ENCODE data around the gene ZRANB1.

Gene ZRANB1

GRCh38 chr10:124993736-124994451 is 52.0 kb downstream of the ZRANB1 start:
- DNase-seq (ENCODE audit: low spot score) (no peak), FAIRE-seq (no peak)

- FAIRE-seq: no peak
- no peak for DNase-seq (ENCODE audit: low spot score)
These were observed 52.9 kb downstream of the ZRANB1 start for GRCh38 chr10:124994573-124995473.

GRCh38 chr10:124995605-124996004 is 53.7 kb downstream of the ZRANB1 start:
- FAIRE-seq (no peak), DNase-seq (ENCODE audit: low spot score) (no peak)

GRCh38 chr10:124996127-124996853 is 54.4 kb downstream of the ZRANB1 start:
- DNase-seq (ENCODE audit: low spot score) (no peak), FAIRE-seq (no peak)

- DNase-seq (ENCODE audit: low spot score) (no peak), FAIRE-seq (no peak)
These were observed 54.9 kb downstream of the ZRANB1 start for GRCh38 chr10:124996854-124997215.

DNA sequence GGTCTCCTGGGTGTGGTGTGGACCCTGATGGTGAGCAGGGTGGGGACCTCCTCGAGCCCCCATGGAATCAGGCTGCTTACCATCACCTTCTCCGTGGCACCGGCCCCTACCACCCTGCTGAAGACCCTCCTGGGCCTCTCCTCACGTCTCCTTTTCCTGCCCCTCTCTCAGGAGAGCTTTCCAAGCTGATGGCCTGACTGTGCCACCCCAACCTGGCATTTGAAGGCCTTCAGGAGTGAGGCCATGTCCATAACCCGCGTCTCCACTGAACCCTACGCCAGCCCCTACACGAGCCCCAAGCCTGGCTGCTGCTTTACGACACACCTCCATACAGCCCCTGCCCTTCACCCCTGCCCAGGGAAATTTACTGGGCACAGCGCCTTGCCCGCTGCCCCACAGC is 55.4 kb downstream of the ZRANB1 start:
- no peak for DNase-seq (ENCODE audit: low spot score)

DNA sequence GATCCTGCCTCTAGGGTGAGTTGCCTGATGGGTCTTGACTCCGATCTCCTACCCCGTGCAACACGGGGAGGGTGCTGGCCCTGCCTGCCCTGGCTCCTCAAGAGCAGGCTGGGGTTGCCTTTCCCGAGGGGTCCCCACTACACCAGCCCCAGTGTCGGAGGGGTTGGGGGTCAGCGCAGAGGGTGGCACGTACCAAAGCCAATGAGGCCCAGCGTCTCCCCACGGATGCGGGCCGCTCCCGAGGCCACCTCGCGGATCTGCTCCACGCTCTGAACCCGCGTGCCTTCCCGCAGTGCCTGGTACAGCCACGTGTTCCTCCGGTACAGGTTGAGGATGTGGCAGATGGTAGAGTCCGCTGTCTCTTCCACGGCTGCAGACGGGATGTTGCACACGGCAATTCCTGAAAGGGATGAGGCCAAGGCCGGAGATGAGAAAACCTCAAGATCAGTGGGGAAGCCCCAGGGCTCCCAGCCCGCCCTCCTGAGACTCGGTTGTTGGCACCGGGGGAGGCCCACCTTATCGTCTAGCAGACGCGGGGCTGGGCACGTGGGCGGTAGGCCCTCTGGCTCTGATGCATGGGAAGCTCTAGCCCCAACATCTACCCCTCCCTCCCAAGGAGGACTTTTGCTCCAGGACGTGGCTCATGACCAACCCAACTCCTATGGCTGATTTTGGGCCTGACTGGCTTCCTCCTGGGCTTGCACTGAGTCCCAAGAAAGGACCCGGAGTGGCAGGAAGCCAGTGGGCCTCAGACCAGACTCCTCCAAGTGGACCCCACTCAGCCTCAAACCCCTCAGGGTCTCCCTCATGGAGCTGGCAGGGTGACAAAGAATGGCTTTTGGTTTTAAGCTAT is 56.1 kb downstream of the ZRANB1 start:
- no peak for DNase-seq (ENCODE audit: low spot score)
- no peak for FAIRE-seq

More for the DNA sequence above, 55.4 kb downstream of the ZRANB1 start:
- FAIRE-seq: no peak

DNA sequence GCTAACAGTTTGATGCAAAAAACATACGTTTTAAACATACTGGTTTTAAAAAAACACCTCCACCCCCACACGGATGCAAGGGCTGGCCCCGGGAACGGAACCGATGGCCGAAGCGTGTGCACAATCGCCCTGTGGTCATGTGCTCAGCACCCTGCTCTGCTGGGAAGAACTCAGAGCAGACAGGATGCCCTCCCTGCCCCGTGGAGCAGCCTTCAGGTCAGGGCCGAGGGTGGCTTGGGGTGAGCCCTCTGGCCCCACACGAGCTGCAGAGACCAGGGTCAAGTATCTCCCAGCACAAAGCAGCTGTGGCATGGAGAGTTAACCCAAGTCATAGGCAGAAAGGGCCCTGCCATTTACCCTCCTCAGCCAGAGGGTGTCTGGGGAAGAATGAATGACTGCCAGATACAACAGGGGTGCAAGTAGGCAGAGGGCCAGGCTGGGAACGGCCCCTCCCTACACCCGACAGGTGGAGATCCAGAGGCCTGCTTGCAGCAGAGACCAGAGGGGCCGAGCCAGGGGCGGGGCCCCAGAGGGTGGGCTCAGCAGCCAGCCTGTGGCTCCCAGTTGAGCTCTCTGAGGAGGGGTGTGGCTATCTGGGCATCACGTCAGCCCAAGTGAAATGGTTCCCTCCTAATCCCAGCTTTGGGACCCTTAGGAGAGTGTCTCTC is 56.8 kb downstream of the ZRANB1 start:
- DNase-seq (ENCODE audit: low spot score): no peak
- FAIRE-seq: no peak

DNA sequence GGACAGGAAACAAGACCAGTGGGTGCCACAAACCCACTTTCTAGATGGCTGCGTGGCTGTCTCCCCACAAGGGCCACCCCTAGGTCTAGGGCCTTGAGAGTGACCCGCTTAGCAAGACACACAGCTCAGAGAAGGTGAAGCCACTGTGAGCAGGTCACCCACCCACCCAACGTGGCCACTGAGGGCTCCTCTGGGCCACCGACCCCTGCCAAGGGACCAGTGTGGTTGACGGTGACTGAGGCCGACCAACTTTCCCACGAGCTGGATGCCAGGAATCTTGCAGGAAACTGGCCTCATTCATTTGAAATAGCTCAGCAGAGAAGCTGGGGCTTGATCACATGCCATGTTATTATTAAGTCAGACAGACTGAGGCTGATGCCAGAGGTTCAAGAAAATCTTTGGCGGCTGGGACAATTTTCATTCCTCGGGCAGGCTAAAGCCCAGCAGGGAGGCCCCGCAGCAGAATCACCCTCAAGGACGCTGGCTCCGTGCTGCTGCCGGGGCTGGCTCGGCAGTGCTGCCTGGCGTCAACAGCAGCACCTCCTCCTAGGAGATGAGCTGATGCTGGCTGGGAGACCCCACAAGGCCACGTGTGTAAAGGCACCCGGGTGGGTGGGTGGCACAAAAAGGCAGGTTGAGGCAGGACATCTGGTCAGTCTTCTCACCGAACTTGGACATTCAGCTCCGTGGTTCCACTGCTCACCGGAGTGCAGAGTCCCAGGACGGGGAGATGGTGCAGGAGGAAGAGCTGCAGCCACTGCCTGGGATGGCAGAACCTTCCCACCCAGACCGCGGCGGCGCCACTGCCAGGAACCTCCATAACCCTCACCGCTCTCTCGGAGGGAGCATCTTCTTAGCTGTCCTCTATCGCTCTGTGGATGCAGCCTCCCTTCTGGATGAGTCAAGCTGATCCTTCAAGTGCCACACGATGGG is 57.8 kb downstream of the ZRANB1 start:
- no peak for FAIRE-seq
- DNase-seq (ENCODE audit: low spot score): no peak

DNA sequence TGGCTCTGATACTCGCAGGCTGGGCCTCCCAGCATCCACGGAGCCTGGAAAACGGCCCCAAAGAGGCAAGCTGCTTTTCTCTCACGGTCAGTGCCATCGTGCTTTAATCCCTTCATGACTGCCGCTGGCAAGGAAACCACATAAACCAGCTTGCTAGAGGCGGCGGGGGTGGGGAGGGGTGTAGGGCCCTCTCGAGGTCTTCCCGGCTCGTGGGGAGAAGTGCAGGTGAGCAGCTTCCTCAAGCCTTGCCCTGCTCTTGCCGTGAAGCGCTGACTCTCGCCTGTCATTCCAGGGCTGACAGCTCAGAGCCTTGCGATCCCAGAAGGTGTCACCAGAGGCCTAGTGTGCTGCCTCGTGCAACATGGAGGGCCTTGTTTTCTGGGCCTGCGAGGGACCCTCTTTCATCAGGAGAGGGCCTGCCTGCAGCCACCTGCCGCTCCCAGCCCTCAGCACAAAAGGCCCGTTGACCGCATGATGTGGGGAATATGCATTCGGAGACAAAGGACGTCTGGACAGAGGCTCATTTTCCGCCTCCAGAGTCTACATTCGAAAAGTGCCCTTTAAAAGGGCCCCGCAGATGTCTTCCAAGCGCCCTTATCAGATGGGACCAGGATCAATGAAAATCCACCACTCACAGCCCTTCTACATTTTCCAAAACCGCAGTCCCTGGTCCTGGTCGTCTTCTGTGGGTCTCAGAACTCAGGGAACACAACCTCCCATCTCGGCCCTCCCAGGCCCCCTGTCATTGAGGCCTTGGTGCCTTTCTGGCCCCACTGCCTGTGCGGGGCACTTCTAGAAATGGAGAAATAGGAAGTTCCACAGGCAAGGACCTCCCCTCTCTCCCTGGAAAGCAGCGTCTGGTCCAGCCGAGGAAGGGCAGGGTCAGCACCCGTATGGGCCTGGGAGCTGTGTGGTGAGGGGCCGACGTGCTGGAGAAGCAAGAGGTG is 58.7 kb downstream of the ZRANB1 start:
- FAIRE-seq (no peak), DNase-seq (ENCODE audit: low spot score) (no peak)

- DNase-seq (ENCODE audit: low spot score) (no peak), FAIRE-seq (no peak)
These were observed 59.6 kb downstream of the ZRANB1 start for GRCh38 chr10:125001313-125002046.

- DNase-seq (ENCODE audit: low spot score) (no peak), FAIRE-seq (no peak)
These were observed 60.1 kb downstream of the ZRANB1 start for GRCh38 chr10:125002047-125002422.

DNA sequence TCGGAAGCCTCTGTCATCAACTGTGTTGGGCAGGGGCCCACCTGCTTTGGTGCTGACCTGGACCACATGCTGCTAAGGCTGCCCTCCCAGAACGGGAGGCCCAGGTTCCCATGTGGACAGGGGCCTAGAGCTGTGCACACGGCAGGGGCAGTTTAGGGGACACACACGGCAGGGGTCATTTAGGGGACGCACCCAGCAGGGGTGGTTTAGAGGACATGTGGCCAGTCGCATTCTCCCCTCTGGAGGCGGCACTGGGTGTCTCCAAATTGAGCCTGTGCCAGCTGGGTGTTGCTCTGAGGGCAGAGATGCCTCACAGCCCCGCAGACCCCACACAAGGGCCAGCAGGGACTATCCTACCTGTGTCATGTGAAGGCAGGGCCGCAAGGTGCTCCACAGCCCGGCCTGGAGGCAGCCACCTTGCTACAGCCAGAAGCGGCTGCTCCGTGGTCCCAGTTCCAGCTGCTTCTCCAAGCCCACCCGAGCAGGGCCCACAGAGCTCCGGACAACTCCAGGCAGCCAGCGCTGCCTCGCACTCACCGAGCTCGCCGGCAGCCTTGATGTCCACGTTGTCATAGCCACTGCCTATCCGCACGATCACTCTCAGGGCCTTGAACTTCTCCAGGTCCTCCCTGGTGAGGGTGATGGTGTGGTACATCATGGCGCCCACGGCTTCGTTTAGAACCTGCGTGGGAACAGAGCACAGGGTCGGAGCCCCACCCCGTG is 60.7 kb downstream of the ZRANB1 start:
- FAIRE-seq (no peak), DNase-seq (ENCODE audit: low spot score) (no peak)

DNA sequence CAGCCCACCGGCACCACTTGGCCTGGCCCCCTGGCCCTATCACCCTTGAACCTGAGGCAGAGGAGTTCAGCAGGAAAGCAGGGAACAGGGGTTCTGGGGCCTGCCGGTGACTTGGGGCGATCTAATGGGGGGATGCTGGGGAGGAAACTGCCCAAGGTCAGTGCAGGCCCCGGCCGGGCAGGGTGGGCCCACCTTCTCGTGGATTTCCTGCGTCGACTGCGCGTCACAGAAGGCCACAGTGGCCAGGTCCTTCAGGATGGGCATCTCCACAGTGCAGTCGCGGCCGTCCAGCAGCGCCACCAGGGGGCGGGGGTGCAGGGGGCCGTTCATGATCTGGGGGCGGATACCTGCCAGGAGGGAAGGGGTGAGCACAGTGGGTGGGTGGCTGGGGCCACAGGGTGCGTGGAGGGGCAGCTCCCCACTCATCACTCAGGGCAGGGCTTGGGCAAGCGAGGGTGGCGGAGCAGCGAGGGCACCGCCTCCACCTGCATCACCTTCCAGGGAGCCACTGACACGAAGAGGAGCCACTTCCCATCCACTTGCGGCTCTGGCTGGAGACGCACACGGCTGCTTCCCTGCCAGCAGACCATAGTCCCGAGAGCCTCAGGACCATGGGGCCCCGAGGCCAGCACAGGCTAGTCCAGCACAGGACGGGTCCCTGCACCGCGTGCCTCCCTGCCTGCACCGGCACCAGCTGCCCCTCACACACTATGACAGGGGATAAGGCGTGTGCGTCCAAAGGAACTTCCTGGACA is 61.4 kb downstream of the ZRANB1 start:
- FAIRE-seq: no peak

GRCh38 chr10:125003901-125004467 is 62.1 kb downstream of the ZRANB1 start:
- no peak for DNase-seq (ENCODE audit: low spot score)
- no peak for FAIRE-seq

More for the DNA sequence above, 61.4 kb downstream of the ZRANB1 start:
- no peak for DNase-seq (ENCODE audit: low spot score)
